Middle frontal gyrus (tissue), 1 donor: Measurements from ENCODE around the gene TDP2.
"Not testable (repeated sequence)": the region's sequence is repeated elsewhere in the genome, so short reads cannot be mapped to it uniquely, and the experiment has no call there.

ENCODE experiments used
- DNase-seq: peaks from one replicate; pipeline ENCODE4 v3.0.0-alpha.2; 2015; ENCODE audit warnings: low spot score; ENCODE audit errors: extremely low spot score

TDP2 gene, protein sequence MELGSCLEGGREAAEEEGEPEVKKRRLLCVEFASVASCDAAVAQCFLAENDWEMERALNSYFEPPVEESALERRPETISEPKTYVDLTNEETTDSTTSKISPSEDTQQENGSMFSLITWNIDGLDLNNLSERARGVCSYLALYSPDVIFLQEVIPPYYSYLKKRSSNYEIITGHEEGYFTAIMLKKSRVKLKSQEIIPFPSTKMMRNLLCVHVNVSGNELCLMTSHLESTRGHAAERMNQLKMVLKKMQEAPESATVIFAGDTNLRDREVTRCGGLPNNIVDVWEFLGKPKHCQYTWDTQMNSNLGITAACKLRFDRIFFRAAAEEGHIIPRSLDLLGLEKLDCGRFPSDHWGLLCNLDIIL

DNA sequence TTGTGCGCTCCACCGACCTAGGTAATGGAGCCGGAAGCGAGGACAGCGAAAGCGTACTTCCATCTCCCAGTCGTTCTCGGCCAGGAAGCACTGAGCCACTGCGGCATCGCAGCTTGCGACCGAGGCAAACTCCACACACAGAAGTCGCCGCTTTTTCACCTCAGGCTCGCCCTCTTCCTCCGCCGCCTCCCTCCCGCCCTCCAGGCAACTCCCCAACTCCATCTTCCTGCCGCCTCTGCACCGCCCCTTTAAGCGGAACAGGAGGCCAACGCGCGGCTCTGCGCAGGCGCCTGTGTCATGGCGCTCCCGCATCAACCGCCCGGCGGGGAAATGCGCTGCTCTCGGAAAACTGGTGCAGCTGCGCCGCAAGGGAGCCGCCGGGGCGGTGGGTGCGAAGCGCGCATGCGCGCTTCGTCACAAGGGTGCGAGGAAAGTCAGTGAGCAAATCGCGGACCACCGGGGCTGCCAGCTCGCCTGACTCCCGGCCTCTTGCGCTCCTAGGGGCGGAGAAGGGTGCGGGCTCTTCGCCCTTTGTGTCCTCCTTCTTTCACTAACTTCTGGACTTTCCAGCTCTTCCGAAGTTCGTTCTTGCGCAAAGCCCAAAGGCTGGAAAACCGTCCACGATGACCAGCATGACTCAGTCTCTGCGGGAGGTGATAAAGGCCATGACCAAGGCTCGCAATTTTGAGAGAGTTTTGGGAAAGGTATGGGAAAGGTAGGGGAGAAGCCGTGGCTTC lies at the start of gene TDP2, which contains the start of gene ACOT13:
Gene TDP2 (minus strand): TSS at position 259 of the 737 bp plus-strand sequence. CDS start 37 bp downstream, at position 222.
Gene ACOT13 (plus strand): TSS at position 437 of the 737 bp plus-strand sequence. CDS start 187 bp downstream, at position 624.
- peak; percentile 96 for DNase-seq

DNA sequence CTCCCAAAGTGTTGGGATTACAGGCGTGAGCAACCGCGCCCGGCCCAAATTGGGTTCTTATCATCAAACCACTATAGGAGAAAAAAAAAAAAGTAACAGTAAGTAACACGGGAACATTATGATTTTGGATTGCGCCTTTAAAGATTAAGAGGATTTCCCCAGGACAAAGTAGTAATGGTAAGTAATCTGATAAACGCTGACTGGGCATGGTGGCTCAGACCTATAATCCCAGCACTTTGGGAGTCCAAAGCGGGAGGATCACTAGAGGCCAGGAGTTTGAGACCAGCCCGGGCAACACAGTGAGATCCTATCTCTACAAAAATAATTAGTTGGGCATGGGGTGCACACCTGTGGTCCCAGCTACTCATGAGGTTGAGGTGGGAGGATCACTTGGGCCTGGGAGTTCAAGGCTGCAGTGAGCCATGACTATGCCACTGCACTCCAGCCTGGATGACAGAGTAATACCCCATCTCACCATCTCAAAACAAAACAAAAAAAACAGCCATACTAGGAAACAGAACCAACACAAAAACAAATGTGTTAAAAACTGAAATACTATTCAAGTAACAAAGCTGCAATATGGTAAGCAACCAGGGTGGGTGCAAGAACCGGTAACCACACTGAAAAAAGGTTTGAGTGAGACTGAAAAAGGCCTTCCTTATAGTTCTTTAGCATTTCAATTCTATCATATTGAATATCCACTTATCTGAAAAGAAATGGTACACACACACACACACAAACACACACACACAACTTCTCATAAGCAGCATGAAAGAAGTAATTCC lies 44.0 kb upstream of the TDP2 start:
- no peak for DNase-seq

DNA sequence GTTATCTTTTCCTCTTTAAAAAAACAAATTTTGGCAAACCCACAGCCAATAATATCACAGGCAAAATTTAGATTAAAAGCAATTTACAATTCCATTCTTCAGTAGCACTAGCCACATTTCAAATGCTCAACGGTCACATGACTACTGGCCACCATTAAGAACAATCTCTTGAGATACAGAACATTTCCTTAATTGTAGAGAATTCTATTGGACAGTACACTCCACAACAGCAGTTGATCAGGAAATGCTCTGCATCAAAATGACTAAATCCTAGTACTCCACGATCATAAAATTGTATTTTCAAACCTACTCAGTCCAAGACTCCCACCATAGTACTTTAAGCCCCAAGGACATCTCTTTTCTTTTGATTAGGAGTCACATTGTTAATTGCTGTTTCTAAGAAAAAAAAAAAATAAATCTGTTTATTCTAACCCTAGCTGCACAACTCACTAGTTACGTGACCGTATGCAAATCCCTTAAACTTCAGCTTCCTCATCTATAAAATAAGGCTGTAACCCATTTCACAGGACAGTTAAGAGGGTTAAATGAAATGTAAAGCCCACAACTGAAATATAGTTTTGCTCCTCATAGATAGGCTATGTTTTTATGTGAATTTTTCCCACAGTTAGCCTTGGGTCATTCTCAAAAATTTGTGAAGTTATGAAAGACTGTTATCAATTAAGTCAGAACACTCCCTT lies 42.5 kb upstream of the TDP2 start:
- DNase-seq = no peak

DNA sequence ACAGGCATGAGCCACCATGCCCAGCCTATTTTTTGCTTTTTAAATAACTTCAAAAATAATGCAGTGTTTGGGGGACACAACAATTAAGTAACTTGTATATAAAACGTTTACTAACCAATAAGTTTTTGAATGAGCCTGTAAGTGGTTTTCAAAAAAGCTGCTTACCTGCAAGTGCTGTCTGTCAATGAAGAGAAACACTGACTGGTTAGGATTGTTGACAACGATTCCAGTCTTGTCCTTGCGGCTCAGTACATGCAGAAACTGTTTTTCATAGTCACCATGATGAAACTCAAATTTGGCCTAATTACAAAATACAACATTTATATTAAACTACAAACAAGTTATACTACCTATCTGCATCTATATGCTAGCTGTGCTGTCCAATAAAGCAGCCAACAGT lies 41.9 kb upstream of the TDP2 start:
- DNase-seq = no peak

DNA sequence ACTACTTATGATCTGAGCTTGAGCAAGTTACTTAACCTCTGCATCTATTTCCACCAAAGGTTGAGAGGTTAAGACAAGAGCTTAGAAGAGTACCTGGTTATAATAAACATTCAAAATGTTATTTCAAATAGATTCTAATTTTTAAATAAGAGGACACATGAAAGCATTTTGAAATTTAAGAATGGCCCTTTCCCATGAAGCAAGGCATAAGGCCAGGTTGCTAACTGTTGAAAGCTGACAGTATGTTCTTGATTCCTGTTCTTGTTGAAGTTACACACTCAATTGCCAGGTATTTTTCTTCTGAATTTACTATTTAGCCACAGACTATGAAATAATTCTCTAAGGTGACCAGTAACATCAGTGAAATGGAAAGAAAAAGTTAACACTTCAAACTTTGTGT lies 37.8 kb upstream of the TDP2 start:
- no peak for DNase-seq

DNA sequence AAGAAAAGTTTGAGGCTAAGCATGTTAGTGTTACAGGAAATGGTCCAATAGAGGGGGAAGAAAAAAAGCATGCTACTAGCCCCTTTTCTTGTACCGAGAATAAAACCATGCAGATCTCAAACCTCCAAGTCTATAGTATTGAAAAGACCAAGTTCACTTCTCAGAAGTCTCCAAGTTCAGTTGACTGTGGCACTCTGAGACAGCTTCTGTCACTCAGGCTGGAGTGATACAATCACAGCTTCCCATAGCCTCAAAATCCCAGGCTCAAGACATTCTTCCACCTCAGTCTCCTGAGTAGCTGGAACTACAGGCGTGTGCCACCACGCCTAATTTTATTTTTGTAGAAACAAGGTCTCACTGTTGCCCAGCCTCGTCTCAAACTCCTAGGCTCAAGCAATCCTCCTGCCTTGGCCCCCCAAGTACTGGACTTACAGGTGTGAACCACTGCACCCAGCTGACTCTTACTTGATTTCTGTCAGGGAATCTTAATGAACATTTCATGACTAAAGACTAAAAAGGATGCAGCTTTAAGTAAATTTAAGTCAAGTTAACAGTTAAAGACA lies 36.1 kb upstream of the TDP2 start:
- no peak for DNase-seq

DNA sequence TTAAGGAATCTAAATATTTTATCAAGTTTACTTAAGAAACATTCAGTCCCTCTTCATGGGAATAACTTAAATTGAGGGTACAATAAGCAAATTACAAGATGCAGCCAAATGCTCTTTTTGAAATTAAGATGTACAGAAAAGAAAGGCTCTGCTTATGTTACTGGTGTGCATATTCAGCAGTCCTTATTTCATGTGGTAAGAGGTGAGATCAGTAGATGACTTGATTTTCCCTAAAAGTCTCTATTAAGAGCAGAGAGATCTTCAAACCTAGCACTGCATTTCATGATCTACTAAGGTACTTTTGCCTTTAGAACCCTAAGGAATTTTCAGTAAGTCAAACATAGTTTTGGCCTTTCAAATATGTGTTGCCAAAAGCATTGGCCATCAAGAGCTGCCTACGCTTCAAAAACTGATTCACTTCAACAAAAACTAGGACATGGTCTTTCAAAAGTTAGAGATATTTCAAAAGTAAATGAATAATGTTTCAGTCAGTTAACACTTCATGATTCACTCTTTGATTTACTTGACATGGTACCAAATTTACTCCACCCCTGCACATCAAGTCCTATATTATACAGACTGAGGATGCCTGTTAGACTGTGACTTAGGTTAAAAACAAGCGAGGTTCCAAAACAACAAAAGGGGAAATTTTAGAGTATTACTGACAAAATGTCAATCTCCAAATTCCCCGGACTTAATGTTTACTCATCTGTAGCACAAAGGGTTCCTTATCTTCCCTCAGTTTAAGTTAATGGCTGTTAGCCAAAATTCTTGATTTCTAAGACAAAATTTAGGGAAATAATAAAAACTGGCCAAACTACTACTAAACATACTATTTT lies 33.0 kb upstream of the TDP2 start:
- DNase-seq = no peak

DNA sequence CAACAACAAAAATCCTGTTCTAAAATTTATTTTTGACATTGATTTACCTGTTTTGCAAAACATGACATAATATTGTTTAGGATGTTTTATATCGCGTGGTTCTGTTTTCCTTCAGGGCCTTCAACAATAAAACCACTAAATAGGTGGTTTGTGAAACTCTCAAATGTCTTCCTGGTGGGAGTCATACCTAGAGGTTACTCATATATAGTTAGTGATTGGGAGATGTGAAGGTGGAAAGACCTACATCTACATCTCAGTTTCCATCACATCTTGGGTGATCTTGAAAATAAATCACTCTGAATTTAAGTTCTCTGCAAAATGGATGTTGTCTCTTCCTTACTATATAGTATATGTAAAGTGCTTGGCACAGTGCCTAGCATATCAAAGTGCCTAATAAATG lies 29.4 kb upstream of the TDP2 start:
- no peak for DNase-seq

DNA sequence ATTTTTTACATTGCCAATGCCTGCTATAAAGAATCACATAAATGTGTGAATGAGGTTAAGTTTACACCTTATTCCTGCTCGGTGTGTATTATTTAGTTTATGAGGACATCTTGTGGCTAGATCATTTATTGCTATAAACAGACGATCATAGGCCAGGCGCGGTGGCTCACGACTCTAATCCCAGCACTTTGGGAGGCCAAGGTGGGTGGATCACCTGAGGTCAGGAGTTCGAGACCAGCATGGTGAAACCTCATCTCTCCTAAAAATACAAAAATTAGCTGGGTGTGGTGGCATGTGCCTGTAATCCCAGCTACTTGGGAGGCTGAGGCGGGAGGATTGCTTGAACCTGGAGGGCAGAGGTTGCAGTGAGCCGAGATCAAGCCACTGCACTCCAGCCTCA lies 28.9 kb upstream of the TDP2 start:
- not testable (repeated sequence) for DNase-seq

DNA sequence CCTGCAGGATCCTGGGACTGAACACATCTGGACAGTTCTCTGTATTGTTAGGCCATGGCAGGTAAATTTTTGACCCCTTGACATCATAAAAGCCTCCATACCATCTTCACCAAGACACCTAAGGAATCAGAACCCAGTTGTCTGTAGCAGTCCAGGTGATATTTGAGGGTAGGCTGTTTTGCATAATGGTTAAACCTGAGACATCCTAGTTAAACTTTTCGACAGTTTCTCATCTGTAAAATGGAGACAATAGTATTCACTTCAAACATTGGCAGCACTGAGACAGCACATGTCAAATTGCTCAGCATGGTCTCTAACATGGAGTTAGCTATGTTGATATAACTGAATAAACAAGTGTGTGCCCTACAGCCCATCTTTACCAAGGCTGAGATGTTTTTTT lies 27.5 kb upstream of the TDP2 start:
- no peak for DNase-seq

DNA sequence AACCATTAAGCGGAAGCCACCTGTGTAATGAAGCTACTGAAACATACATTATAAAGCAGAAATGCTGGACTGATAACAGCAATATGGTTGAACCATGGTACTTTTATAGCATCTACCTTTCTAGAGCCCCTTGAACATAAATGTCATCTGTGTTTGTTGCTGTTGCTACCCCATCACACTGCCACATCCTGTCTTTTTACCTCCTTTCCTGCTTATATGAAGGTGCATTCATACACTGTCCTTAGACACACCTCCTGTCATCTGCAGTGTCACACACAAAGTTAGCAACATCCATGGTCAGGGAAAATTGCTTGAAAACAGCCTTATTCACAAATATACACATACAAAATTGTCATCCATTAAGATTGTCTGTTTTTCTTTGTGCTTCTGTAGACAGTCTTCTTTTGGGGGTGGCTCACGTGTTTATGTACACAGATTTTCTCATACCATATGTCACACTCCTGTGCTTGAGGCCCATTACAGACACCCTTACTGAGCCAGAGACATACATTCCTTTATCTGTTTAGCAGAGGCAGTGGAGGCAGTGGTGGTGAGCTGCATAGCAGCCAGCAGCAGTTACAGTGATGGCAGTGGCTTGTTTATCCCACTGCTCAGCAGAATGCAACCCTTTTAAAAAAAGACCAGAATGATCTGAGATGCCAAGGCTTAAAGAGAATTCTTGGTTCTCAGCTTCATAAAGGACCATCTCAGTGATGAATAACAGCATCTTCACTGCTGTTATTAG lies 26.3 kb upstream of the TDP2 start:
- no peak for DNase-seq

DNA sequence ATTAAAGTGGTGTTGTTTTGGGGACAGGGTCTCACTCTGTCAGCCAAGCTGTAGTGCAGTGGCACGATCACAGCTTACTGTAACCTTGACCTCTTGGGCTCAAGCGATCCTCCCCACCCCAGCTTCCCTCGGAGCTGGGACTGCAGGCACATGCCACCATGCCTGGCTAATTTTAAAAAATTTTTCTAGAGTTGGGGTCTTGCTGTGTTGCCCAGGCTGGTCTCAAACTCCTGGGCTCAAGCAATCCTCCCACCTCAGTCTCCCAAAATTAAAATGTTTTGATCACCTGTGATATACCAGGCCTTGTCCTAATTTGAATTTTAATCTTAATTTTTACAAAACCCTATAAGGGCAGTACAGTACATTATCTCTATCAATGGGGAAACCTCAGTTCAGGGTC lies 25.7 kb upstream of the TDP2 start:
- DNase-seq = no peak

DNA sequence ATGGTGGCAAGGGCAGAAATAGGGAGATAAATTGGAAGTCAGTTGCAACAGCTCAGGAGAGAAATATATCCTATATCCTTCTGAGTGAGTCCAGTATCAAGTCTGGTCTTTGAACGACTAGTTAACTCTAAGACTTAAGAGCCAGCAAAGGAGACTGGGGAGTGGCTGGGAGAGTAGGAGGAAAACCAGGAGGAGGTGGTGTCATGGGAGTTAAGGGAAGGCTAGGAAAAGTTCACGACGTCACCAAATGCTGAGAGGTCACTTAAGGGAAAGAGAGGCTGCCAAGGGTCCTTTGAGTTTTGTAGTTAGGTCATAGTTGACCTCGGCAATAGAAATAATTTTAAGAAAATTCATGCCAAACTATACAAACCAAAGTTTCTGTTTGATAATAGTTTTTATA lies 25.3 kb upstream of the TDP2 start:
- no peak for DNase-seq

DNA sequence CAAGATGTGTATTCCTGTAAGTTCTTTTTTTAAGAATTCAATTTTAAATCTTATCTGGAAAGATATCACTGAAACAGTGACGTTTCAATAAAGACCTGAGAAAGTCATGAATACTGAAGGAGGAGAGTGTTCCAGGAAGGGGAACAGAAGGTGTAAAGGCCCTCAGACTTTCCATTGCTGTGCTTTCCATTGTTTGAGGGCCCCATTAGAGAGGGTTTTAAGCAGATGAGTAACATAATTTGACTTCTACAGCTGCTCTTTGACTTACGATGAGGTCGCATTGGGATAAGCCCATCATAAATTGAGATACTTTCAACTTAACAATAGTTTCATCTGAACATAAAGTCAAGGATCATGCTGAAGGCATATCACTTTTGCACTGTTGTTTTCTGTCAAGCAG lies 24.9 kb upstream of the TDP2 start:
- DNase-seq = no peak

DNA sequence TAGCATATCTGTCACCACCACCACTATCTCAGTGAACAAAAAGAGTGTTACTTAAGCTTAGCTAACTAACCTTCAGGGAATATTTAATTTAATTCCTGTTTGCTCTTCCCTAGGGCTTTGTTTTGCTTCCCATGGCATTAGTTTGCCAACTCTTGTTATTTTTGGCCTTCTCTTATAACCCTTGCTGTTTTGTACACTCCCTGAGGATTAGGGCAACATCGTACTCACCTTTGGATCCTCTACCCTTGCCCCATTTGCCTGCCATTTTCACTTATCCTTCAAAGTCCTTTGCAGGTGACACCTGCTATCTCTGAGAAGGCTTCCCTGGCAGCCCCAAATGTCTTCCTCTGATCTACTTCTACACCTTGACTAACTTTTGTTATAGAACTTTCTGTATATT lies 23.9 kb upstream of the TDP2 start:
- no peak for DNase-seq

DNA sequence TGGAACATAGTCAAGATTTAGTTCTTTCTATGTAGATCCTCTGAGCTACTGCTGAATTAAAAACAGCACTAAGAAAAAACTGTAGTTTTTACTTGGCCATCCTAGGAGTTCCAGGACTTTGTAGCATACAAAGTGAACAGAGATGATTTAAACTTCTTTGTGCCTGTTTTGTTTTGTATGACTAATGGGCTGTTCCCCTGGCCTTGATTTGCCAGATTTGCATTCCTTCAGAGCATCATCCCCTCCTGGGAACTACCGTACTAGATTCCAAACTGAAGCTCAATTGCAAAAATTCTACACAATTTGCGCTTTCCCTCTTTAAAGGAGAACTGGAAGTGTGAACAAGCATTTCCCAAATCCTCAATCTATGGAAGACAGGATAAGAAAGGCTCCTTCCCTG lies 23.3 kb upstream of the TDP2 start:
- DNase-seq = no peak

DNA sequence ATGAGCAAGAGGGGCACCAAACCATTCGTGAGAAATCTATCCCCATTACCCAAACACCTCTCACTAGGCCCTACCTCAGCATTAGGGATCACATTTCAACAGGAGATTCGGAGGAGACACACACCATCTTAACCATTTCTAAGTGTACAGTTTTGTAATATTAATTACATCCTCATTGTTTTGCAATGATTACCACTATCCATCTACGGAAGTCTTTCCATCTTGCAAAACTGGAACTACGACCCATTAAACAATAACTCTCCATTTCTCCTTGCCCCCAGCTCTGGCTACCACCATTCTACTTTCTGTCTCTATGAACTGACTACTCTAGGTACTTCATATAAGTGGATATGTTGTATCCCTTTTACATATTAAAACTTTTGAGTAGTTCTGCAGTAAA lies 20.2 kb upstream of the TDP2 start:
- DNase-seq = no peak

DNA sequence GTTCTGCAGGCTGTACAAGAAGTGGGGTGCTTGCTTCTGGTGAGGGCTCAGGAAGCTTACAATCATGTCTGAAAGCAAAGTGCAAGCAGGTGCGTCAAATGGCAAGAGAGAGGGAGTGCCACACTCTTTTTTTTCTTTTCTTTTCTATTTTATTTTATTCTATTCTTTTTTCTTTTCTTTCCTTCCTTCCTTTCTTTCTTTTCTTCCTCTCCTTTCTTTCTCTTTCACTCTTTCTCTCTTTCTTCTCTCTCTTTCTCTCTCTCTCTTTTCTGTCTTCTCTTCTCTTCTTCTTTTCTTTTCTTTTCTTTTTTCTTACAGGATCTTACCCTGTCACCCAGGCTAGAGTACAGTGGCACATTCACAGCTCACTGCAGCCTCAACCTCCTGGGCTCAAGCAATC lies 19.7 kb upstream of the TDP2 start:
- DNase-seq = no peak
